HG03442 (cell line): ENCODE results near the gene ZFP30.

Source experiments
- ATAC-seq: cut with Tn5 transposase; IDR thresholded peaks from one replicate; pipeline ENCODE4 v1.9.1; 2021; ENCODE audit warnings: mild to moderate bottlenecking, moderate library complexity; ENCODE audit not compliant: unreplicated experiment

ZFP30 gene

DNA sequence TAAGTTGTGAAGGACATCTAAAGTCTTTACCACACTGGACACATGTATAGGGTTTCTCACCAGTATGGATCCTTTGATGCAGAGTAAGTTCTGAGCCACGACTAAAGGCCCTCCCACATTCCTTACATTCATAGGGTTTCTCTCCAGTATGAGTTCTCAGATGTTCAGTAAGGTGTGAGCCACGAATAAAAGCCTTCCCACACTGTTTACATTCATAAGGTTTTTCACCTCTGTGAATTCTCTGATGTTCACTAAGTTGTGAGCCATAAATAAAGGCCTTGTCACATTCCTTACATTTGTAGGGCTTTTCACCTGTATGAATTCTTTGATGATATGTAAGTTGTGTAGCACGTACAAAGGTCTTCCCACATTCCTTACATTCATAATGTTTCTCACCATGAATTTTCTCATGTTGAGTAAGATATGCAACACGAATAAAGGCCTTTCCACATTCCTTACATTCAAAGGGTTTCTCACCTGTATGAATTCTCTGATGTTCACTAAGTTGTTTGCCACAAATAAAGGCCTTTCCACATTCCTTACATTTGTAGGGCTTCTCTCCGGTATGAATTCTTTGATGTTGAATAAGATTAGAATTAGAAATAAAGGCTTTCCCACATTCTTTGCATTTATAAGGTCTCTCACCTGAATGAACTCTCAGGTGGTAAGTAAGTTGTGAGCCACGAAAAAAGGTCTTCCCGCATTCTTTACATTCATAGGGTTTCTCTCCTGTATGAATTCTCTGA lies 90.5 kb downstream of the ZFP30 start:
- no peak for ATAC-seq
